B cell (primary cell): ENCODE results near the gene KCNMB2. TPM values are rescaled to one million over a fixed set of nuclear protein-coding genes. Genes with fewer than 3 reads are reported as not detected.

Experiments used
- ATAC-seq: fragments of 200-7000 bp; cut with Tn5 transposase; one replicate; pipeline ENCODE4 v1.10.0; 2021; ENCODE audit warnings: low read depth, mild to moderate bottlenecking, moderate number of reproducible peaks, moderate library complexity
- CTCF ChIA-PET: fragments of 350-600 bp; sonication (Branson Sonifier 250); formaldehyde crosslinking; loops from one replicate; lab custom pipeline; 2021; ENCODE audit warnings: antibody characterized with exemption, inconsistent platforms; lab: Charles Lee
- POLR2A ChIA-PET: fragments of 350-600 bp; sonication (Branson Sonifier 250); formaldehyde crosslinking; loops from one replicate; lab custom pipeline; 2021; ENCODE audit warnings: antibody characterized with exemption; lab: Charles Lee
- DNase-seq: peaks from one replicate; pipeline ENCODE4 v3.0.0; 2013
- H2AFZ ChIP-seq: 2 replicates; pipeline ENCODE4 v1.6.1; 2012; ENCODE audit warnings: mild to moderate bottlenecking, low read depth, low read length; ENCODE audit not compliant: insufficient read depth, poor library complexity, severe bottlenecking
- H3K27ac ChIP-seq, 2 donors: 1 replicate in 1 of 2; 2 replicates in 1 of 2; pipeline ENCODE4 v1.5.1; 2012 to 2013; ENCODE audit warnings: low read length in 2 of 2, mild to moderate bottlenecking in 2 of 2, moderate library complexity in 1 of 2
- H3K27me3 ChIP-seq, 4 experiments: fragments of 200-600 bp in 1 of 4; sonication (generic) in 1 of 4; replicated peaks in 1 of 4; 1 replicate in 2 of 4; 2 replicates in 2 of 4; pipeline versions ENCODE4 v1.6.1 to v1.7.0; 2013 to 2016; ENCODE audit warnings: low read length in 3 of 4, mild to moderate bottlenecking in 2 of 4, mixed read lengths in 1 of 4, moderate library complexity in 1 of 4; ENCODE audit not compliant: insufficient read depth in 4 of 4, control insufficient read depth in 3 of 4; ENCODE audit errors: control extremely low read depth in 1 of 4
- H3K36me3 ChIP-seq, 2 experiments: replicated peaks in 1 of 2; 1 replicate in 1 of 2; 2 replicates in 1 of 2; pipeline versions ENCODE4 v1.6.1 to v1.7.1; 2013; ENCODE audit warnings: low read length in 1 of 2; ENCODE audit not compliant: insufficient read depth in 2 of 2, control insufficient read depth in 1 of 2; ENCODE audit errors: control extremely low read depth in 1 of 2, extremely low read depth in 1 of 2
- H3K4me1 ChIP-seq, 2 donors: fragments of 200-600 bp in 1 of 2; sonication (generic) in 1 of 2; 1 replicate in 1 of 2; 2 replicates in 1 of 2; pipeline versions ENCODE4 v1.5.1 to v1.6.1; 2013 to 2017; ENCODE audit warnings: low read length in 2 of 2; ENCODE audit not compliant: control insufficient read depth in 2 of 2, insufficient read depth in 2 of 2
- H3K4me2 ChIP-seq: replicated peaks from 2 replicates; pipeline ENCODE3; 2012; ENCODE audit warnings: mild to moderate bottlenecking, low read depth, low read length; ENCODE audit not compliant: poor library complexity, severe bottlenecking
- H3K4me3 ChIP-seq, 5 experiments: fragments of 200-600 bp in 1 of 5; sonication (generic) in 1 of 5; 1 replicate in 3 of 5; 2 replicates in 2 of 5; pipeline versions ENCODE4 v1.5.1 to v1.7.0; 2011 to 2016; ENCODE audit warnings: low read length in 4 of 5, mild to moderate bottlenecking in 4 of 5, low read depth in 2 of 5, control low read depth in 1 of 5, moderate library complexity in 1 of 5; ENCODE audit not compliant: insufficient read depth in 1 of 5; ENCODE audit errors: control extremely low read depth in 1 of 5, extremely low read depth in 1 of 5
- H3K79me2 ChIP-seq: fragments of 200-600 bp; sonication (generic); one replicate; pipeline ENCODE4 v1.6.0; 2016; ENCODE audit warnings: low read length; ENCODE audit not compliant: control insufficient read depth, insufficient read depth
- H3K9ac ChIP-seq: fragments of 200-600 bp; sonication (generic); 2 replicates; pipeline ENCODE4 v1.6.1; 2017; ENCODE audit warnings: mild to moderate bottlenecking, low read length, moderate library complexity
- H3K9me3 ChIP-seq, 3 donors: one replicate each; pipeline versions ENCODE4 v1.6.1 to v1.7.1; 2013; ENCODE audit warnings: low read length in 2 of 3; ENCODE audit not compliant: control insufficient read depth in 2 of 3, insufficient read depth in 1 of 3; ENCODE audit errors: control extremely low read depth in 1 of 3
- H4K20me1 ChIP-seq: 2 replicates; pipeline ENCODE4 v1.6.0; 2012; ENCODE audit warnings: mild to moderate bottlenecking, low read length; ENCODE audit not compliant: insufficient read depth, control insufficient read depth, poor library complexity, severe bottlenecking
- H3K27ac Mint-ChIP-seq: one replicate; pipeline ENCODE4 v1.8.0; 2021; ENCODE audit warnings: mixed read lengths
- H3K27me3 Mint-ChIP-seq: one replicate; pipeline ENCODE4 v1.8.0; 2021; ENCODE audit warnings: mixed read lengths
- H3K4me1 Mint-ChIP-seq: one replicate; pipeline ENCODE4 v1.8.0; 2021; ENCODE audit warnings: mixed read lengths
- H3K4me3 Mint-ChIP-seq: one replicate; pipeline ENCODE4 v1.8.0; 2021; ENCODE audit warnings: mixed read lengths
- H3K9me3 Mint-ChIP-seq: one replicate; pipeline ENCODE4 v1.8.0; 2022; ENCODE audit warnings: mixed read lengths; ENCODE audit not compliant: insufficient read depth
- EZH2 ChIP-seq: IDR thresholded peaks from 2 replicates; pipeline ENCODE4 v1.6.1; 2012; ENCODE audit warnings: borderline replicate concordance, low read depth, mild to moderate bottlenecking, moderate library complexity, low read length; ENCODE audit not compliant: insufficient read depth, poor library complexity, severe bottlenecking
- WGBS: methylation state at CpG from one replicate; pipeline ENCODE4 v1.1.5; 2013; ENCODE audit warnings: missing lambda C conversion rate; ENCODE audit not compliant: insufficient coverage; 5-methylcytosine and 5-hydroxymethylcytosine counted together
- intact Hi-C: fragments of 100-400 bp; cut with micrococcal nuclease; formaldehyde crosslinking; loops from one replicate; pipeline ENCODE4 v1.10.0; 2022
- polyA plus RNA-seq: library from polyadenylated mRNA; depleted of rRNA; stranded (reverse); fragments of >200 nt; gene quantifications from 2 replicates; pipeline ENCODE4 v1.2.3, GENCODE V29; 2012
- total RNA-seq, 2 donors: library from RNA; stranded (reverse); fragments of 120-200 nt in 1 of 2; gene quantifications; 1 replicate in 1 of 2; 2 replicates in 1 of 2; pipeline versions ENCODE4 v1.2.3 to v1.2.4, GENCODE V29; 2013 to 2022
- TF ChIP-seq, protein P1 (sequence below): fragments of 200-600 bp; IDR thresholded peaks from one replicate; pipeline ENCODE4 v1.8.0; 2022; ENCODE audit warnings: antibody characterized with exemption, mild to moderate bottlenecking

Gene KCNMB2
- total and polyA plus RNA-seq, 2 donors (not counting 1 experiment from before 2014, with no cell fraction given) = not detected

DNA sequence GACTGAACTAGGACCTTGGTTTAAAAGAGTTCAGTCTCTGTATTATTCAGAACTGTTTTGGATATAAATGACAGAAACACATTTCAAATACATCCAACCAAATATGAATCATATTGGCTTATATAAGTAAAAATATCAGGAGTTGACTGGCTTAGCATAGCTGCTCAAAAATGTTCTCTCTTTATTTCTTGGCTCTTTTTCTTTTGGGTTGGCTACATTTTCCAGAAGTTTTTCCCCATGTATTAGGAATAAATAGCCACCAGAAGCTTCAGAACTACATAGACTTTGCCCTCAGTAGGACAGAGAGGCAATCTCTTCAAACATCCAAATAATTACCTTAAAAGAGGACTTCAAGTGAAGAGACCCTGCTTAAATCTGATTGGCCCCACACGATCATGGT lies 32.7 kb downstream of the KCNMB2 start:
- ATAC-seq (no peak), DNase-seq (no peak)
- Histone ChIP-seq H3K79me2 (no peaks in the 10 kb centered on the region), H3K4me2 (no peak overlapping the region), H2AFZ (no peak overlapping the region), H3K9ac (no peak overlapping the region), H3K27ac (no peak overlapping the region), H4K20me1 (no peaks in the 10 kb centered on the region), H3K4me1 (no peaks in the 10 kb centered on the region), H3K36me3 (no peaks in the 10 kb centered on the region), H3K4me3 (no peak overlapping the region), H3K9me3 (no peaks in the 10 kb centered on the region), H3K27me3 (peaks cover 0 to 3% (median 0%) of the 10 kb centered on the region in 4 experiments)
- no CpG with 5 or more reads among the region's 1 CpG for WGBS
- Mint-ChIP-seq H3K27ac (no peak overlapping the region), H3K9me3 (no peaks in the 10 kb centered on the region), H3K4me1 (no peaks in the 10 kb centered on the region), H3K27me3 (no peaks in the 10 kb centered on the region), H3K4me3 (no peak overlapping the region)
- intact Hi-C loops = no loop called here
- POLR2A ChIA-PET = no interaction called here
- CTCF ChIA-PET = no interaction called here
- TF ChIP-seq, protein P1, sequence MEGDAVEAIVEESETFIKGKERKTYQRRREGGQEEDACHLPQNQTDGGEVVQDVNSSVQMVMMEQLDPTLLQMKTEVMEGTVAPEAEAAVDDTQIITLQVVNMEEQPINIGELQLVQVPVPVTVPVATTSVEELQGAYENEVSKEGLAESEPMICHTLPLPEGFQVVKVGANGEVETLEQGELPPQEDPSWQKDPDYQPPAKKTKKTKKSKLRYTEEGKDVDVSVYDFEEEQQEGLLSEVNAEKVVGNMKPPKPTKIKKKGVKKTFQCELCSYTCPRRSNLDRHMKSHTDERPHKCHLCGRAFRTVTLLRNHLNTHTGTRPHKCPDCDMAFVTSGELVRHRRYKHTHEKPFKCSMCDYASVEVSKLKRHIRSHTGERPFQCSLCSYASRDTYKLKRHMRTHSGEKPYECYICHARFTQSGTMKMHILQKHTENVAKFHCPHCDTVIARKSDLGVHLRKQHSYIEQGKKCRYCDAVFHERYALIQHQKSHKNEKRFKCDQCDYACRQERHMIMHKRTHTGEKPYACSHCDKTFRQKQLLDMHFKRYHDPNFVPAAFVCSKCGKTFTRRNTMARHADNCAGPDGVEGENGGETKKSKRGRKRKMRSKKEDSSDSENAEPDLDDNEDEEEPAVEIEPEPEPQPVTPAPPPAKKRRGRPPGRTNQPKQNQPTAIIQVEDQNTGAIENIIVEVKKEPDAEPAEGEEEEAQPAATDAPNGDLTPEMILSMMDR = no peak
- TF ChIP-seq EZH2 = no peak

DNA sequence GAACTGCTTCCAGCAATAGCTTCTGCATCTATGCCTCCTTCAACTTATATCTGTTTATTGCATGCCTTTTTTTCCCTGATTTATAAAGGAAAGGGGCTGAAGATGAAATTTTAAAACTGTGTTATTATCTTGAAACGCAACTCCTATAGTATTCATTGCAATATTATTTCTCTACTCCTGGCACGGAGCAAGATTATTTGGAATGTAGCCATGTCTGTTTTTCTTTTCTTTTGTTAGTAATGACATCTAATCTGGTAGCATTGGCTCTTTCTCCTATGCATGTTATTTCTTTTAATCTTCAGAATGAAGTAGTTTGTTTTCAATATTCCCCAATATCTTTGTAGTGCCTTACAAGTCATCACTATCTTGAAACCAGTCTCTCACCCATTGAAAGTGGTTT lies 33.6 kb downstream of the KCNMB2 start:
- no CpG with 5 or more reads among the region's 2 CpGs for WGBS
- H3K4me1 ChIP-seq = no peaks in the 10 kb centered on the region
- ATAC-seq (no peak), DNase-seq (no peak)
- H3K9ac ChIP-seq = no peak overlapping the region
- Mint-ChIP-seq H3K9me3 (no peaks in the 10 kb centered on the region), H3K27ac (no peak overlapping the region), H3K4me3 (no peak overlapping the region), H3K27me3 (no peaks in the 10 kb centered on the region), H3K4me1 (no peaks in the 10 kb centered on the region)
- CTCF ChIA-PET = no interaction called here
- H2AFZ ChIP-seq = no peak overlapping the region
- no peak overlapping the region for H3K4me2 ChIP-seq
- H3K4me3 ChIP-seq = no peak overlapping the region
- H3K9me3 ChIP-seq = no peaks in the 10 kb centered on the region
- TF ChIP-seq EZH2 = no peak
- TF ChIP-seq, protein P1 = no peak
- intact Hi-C loops = no loop called here
- no peaks in the 10 kb centered on the region for H4K20me1 ChIP-seq
- POLR2A ChIA-PET = no interaction called here
- no peaks in the 10 kb centered on the region for H3K36me3 ChIP-seq
- no peak overlapping the region for H3K27ac ChIP-seq
- peaks cover 0 to 3% (median 0%) of the 10 kb centered on the region in 4 experiments for H3K27me3 ChIP-seq
- no peaks in the 10 kb centered on the region for H3K79me2 ChIP-seq
